A673 (cell line): ENCODE measurements around the gene SPECC1. TPM values are rescaled to one million over a fixed set of nuclear protein-coding genes. Genes with fewer than 3 reads are reported as not detected.

ENCODE experiments used
- BruUV-seq: library from RNA; stranded (reverse); fragments of 400-500 nt; replicated peaks from 2 replicates; lab custom pipeline; 2021; lab: Mats Ljungman, UMichigan
- CTCF ChIA-PET: fragments of 300-600 bp; sonication (Branson Sonifier 250); formaldehyde crosslinking; loops from one replicate; lab custom pipeline; 2022; ENCODE audit warnings: antibody characterized with exemption; lab: Charles Lee
- POLR2A ChIA-PET: fragments of 300-600 bp; sonication (Branson Sonifier 250); formaldehyde crosslinking; loops from one replicate; lab custom pipeline; 2022; ENCODE audit warnings: antibody characterized with exemption; ENCODE audit not compliant: low non-redundant PET; lab: Charles Lee
- DNase-seq: peaks from one replicate; pipeline ENCODE4 v3.0.0-alpha.2; 2015; ENCODE audit warnings: low spot score
- H3K27ac ChIP-seq: fragments of 200-600 bp; sonication (generic); 2 replicates; pipeline ENCODE4 v1.5.1; 2016; ENCODE audit warnings: mixed run types, low read depth, mild to moderate bottlenecking, mixed read lengths, antibody characterized with exemption, low read length; ENCODE audit not compliant: poor library complexity, severe bottlenecking
- H3K27me3 ChIP-seq: fragments of 200-600 bp; sonication (generic); replicated peaks from 2 replicates; pipeline ENCODE4 v1.6.1; 2017; ENCODE audit warnings: mixed run types, low read depth, mild to moderate bottlenecking, mixed read lengths, antibody characterized with exemption, low read length; ENCODE audit not compliant: insufficient read depth, poor library complexity
- H3K36me3 ChIP-seq: fragments of 200-600 bp; sonication (generic); 2 replicates; pipeline ENCODE4 v1.6.1; 2016; ENCODE audit warnings: mixed run types, mild to moderate bottlenecking, mixed read lengths, antibody characterized with exemption, low read length; ENCODE audit not compliant: insufficient read depth, poor library complexity, severe bottlenecking
- H3K4me1 ChIP-seq: fragments of 200-600 bp; sonication (generic); 2 replicates; pipeline ENCODE4 v1.6.1; 2017; ENCODE audit warnings: mixed run types, mild to moderate bottlenecking, mixed read lengths, antibody characterized with exemption, low read length; ENCODE audit not compliant: insufficient read depth, poor library complexity, severe bottlenecking
- H3K4me3 ChIP-seq: fragments of 200-600 bp; sonication (generic); 2 replicates; pipeline ENCODE4 v1.5.1; 2016; ENCODE audit warnings: low read depth, mixed run types, mild to moderate bottlenecking, mixed read lengths, low read length; ENCODE audit not compliant: poor library complexity, severe bottlenecking
- H3K9me3 ChIP-seq: fragments of 200-600 bp; sonication (generic); 2 replicates; pipeline ENCODE4 v1.6.1; 2016; ENCODE audit warnings: mixed run types, low read depth, mild to moderate bottlenecking, mixed read lengths, antibody characterized with exemption, low read length; ENCODE audit not compliant: poor library complexity, severe bottlenecking
- CTCF ChIP-seq: fragments of 300-800, 200-600 bp; sonication (generic); conservative IDR thresholded peaks from 2 replicates; pipeline ENCODE4 v1.5.1; 2017; ENCODE audit warnings: low read depth, mild to moderate bottlenecking, antibody characterized with exemption, low read length, moderate library complexity, mixed read lengths
- EZH2 ChIP-seq: fragments of 200-600 bp; sonication (generic); IDR thresholded peaks from 2 replicates; pipeline ENCODE4 v1.6.1; 2017; ENCODE audit warnings: borderline replicate concordance, low read depth, mild to moderate bottlenecking, mixed read lengths, antibody characterized with exemption, low read length; ENCODE audit not compliant: poor library complexity, severe bottlenecking
- intact Hi-C: fragments of 100-400 bp; cut with micrococcal nuclease; formaldehyde crosslinking; loops from one replicate; pipeline ENCODE4 v1.10.0; 2022; ENCODE audit not compliant: unreplicated experiment
- total RNA-seq: library from RNA; stranded (reverse); gene quantifications from 2 replicates; pipeline ENCODE4 v1.2.3, GENCODE V29; 2021

The SPECC1 gene
- total RNA-seq, 1 experiment from 2014 or later, result 5.8 TPM

DNA sequence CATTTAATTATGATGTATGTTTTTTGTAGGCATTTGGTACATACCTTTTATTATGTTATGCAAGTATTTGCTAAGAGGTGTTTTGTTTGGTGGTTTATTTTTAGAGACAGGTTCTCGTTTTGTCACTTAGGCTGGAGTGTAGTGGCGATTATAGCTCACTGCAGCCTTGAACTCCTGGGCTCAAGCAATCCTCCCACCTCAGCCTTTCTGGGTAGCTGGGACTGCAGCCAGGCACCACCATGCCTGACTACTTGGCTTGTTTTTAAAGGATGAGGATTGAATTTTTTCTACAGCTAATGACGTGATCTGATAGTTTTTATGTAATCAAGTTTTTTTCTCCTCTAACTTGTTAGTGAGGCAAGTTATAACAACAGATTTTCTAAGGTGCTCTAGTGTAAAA, 199.6 kb downstream of the SPECC1 start:
- Histone ChIP-seq H3K9me3 (no peaks in the 10 kb centered on the region), H3K36me3 (no peaks in the 10 kb centered on the region), H3K4me3 (no peak overlapping the region), H3K27ac (no peak overlapping the region), H3K4me1 (no peaks in the 10 kb centered on the region), H3K27me3 (no peaks in the 10 kb centered on the region)
- TF ChIP-seq EZH2, result no peak
- ChIA-PET POLR2A (no interaction called here), CTCF (no interaction called here)
- intact Hi-C loops, result no loop called here
- no TSS peak for BruUV-seq
- DNase-seq, result no peak

GRCh38 chr17:20210180-20210579, 201.0 kb downstream of the SPECC1 start:
- ChIA-PET POLR2A (no interaction called here), CTCF (no interaction called here)
- Histone ChIP-seq H3K4me3 (no peak overlapping the region), H3K27ac (no peak overlapping the region), H3K9me3 (no peaks in the 10 kb centered on the region), H3K4me1 (no peaks in the 10 kb centered on the region), H3K27me3 (no peaks in the 10 kb centered on the region), H3K36me3 (no peaks in the 10 kb centered on the region)
- no peak for TF ChIP-seq CTCF
- TF ChIP-seq EZH2, result no peak
- intact Hi-C loops, result no loop called here
- no TSS peak for BruUV-seq
- DNase-seq, result no peak

DNA sequence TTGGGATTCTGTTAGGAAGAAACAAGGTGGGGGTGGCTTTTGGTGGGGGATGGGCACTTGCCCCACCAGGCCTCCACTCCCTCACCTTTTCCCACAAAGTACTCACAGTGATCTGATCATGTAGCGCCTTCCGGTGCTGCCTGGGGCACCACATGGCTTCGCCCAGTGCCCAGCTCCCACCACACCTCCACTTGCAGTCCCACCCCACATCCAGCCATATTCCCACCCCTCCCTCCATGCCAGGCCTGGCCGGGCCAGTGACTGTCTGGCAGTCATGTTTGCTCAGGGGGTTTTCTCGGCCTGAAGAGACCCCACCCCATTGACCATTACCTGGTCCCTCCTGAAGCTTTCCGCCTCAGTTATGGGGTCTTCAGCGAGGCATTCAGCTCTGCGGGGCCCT, 201.5 kb downstream of the SPECC1 start:
- Histone ChIP-seq H3K9me3 (no peaks in the 10 kb centered on the region), H3K36me3 (no peaks in the 10 kb centered on the region), H3K27ac (no peak overlapping the region), H3K27me3 (no peaks in the 10 kb centered on the region), H3K4me3 (no peak overlapping the region), H3K4me1 (no peaks in the 10 kb centered on the region)
- POLR2A ChIA-PET, result no interaction called here
- no peak for DNase-seq
- no peak for TF ChIP-seq CTCF
- TF ChIP-seq EZH2, result no peak
- no TSS peak for BruUV-seq
- intact Hi-C loops, result no loop called here
- CTCF ChIA-PET, result no interaction called here

DNA sequence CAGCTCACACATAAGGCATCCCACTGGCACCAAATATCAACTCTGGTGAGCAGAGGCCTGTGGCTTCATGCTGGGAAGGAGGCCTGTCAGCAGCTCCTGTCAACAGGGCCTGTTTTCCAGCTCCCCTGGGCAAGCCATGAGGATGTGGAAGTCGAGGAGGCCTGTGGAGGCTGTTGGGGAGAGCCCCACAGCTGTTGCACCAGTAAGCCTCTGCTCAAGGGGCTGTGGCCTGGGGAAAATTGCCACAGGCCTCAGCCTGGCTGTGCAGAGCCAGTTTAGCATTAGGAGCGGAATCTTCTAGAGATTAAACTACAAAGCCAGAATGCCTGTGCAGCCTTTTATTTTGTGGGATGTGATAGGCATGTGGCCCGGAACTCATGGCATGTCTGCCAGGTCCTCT, 202.1 kb downstream of the SPECC1 start:
- no peak overlapping the region for H3K27ac ChIP-seq
- no peaks in the 10 kb centered on the region for H3K9me3 ChIP-seq
- H3K4me1 ChIP-seq, result no peaks in the 10 kb centered on the region
- intact Hi-C loops, result no loop called here
- TF ChIP-seq EZH2 (no peak), CTCF (no peak)
- H3K4me3 ChIP-seq, result no peak overlapping the region
- no peaks in the 10 kb centered on the region for H3K27me3 ChIP-seq
- CTCF ChIA-PET, result no interaction called here
- DNase-seq, result no peak
- POLR2A ChIA-PET, result no interaction called here
- no peaks in the 10 kb centered on the region for H3K36me3 ChIP-seq
- BruUV-seq, result no TSS peak
